Measurements from ENCODE around the gene MYOZ1.
A peak's percentile ranks its signal among the peaks of the same experiment; 100 is the strongest.

The MYOZ1 gene

DNA sequence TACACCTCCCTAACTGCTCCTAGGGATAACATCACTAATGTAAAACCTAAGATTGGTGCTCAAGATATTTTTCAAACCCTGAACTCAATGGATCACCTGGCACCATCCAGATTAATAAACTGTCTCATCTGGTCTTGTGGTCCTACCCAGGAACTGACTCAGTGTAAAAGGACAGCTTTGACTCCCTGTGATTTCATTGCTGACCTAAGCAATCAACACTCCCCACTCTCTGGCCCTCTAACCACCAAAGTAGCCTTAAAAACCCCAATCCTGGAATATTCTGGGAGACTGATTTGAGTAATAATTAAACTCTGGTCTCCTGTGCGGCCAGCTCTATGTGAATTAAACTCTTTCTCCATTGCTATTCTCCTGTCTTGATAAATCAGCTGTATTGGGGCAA, 43.9 kb downstream of the MYOZ1 start:
- no peak for DNase-seq (ENCODE audit: low read depth)

DNA sequence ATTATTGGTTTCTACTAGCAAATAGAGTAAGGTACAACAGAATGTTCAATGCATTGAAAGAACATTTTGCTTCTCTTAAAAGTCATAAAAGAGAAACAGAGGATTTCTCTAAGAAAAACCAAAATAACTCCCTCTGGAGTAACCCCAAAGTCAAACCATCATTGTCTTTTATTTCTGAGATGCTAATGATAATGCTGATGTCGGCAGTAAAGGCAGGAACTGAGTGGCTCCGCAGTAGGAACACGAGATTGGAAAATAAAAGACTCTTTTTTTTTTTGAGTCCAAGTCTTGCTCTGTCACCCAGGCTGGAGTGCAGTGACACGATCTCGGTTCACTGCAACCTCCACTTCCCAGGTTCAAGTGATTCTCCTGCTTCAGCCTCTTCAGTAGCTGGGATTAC, 47.5 kb downstream of the MYOZ1 start:
- DNase-seq (ENCODE audit: low read depth) = no peak

DNA sequence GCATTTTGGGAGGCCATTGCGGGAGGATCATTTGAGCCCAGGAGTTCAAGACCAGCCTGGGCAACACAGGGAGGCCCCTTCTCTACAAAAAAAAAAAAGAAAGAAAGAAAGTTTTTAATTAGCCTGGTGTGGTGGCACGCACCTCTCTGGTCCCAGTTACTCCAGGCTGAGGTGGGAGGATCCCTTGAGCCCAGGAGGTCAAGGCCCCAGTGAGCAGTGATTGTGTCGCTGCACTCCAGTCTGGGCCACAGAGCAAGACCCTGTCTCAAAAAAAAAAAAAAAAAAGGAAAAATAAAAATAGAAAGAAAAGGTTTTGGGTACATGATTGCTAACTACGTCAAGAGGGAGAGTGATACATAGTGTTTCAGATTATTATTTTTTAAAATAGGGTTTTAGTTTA, 48.2 kb downstream of the MYOZ1 start:
- no peak for DNase-seq (ENCODE audit: low read depth)

DNA sequence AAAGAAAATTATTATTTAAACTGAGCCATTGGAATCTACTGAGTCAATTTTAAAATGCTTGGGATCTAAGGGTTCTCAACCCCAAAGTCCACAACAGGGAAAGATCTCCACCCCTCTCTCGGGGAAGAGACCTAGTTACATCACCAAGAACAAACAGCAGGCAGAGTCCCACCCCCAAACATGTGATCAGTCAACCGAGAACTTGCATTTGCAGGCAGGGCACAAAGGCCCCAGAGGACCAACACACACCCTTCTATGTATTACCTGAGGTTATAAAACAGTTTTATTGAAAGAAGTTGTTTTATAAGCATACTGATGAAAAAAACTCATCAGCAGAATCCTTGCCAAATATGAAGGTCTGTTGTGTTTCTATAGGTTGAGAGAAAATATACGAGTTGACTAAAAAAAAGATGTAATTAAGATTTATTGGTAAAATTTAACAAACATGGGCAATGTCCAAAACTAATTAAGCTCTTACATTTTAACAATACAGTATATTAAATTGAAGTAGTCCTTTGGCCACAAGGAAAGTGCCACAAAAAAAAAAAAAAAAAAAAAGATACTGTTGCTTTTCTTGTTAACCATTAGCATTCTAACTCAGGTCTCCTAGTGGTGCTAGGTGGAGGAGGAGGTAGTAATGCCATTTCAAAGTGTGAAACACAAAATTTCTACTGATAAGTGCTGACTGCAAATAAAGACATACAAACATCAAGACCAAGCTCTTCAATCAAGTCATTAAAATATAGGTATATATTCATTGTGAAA, 49.2 kb downstream of the MYOZ1 start:
- no peak for DNase-seq (ENCODE audit: low read depth)

DNA sequence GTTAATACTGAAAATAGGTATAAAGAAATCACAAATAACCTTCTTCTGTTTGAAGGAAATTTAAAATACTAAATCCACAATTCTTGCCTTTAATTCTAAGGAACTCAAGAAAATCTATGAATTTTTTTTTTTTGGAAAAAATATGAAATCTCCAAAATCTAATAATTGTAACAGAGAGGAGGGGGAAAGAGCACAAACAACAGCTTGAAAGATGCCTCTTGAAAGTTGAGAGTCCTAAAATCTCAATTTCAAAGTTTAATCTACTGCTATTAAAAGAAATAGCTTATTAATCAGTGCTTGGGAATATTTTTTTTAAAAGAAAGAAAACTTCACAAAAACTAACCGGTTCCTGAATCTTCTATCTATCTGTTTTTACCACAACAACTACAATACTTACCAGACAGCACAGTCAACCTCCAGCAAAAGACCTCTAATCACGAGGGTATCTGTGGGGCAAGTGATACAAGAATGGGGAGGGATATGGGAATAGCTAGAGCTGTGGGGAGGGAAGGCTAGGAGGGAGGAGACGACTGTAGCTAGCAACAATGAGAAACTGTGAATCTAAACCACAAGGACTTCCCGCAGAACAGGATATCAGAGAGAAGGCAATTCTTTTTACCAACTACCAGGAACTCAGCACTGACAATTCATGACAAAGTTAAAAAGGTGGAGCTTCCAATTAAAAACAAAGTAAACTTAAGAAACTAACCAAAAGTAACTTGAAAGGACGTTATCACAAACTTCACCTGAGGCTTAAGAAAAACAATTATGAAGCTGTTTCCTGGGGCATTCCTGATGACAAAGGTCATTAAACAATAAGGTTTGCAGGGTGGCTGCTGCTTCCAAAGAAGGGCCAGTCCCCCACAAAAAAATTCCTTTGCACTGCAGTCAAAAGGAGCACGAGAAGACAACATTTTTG, 50.1 kb downstream of the MYOZ1 start, which contains the start of gene USP54:
Gene USP54 (minus strand): TSS at position 462 of the 919 bp plus-strand sequence. CDS start 15,684 bp downstream, outside the sequence.
- no peak for DNase-seq (ENCODE audit: low read depth)

DNA sequence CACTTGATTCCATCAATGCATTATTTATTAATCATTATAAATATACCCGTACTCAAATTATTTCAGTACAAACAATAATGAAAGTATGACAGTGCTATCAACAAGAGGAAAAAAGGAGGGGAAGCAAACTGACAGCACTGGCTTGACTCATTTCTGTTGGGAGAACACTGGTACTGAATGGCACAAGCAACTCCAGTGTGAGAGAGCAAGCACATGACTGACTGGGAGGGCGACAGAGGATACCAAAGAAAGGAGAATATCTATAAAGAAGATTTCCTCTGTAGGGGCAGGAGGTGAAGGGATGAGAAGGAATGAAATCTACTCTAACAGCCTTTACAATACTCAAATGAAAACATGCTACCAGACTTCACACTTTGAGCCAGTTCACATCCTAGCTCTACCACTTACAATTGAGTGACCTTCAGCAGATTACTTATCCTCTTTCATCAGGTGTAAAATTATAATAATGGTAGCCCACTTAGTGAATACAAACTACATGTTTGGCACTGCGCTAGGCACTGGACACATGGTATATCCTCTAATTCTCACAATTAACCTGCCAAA, 51.6 kb downstream of the MYOZ1 start:
- no peak for DNase-seq (ENCODE audit: low read depth)

DNA sequence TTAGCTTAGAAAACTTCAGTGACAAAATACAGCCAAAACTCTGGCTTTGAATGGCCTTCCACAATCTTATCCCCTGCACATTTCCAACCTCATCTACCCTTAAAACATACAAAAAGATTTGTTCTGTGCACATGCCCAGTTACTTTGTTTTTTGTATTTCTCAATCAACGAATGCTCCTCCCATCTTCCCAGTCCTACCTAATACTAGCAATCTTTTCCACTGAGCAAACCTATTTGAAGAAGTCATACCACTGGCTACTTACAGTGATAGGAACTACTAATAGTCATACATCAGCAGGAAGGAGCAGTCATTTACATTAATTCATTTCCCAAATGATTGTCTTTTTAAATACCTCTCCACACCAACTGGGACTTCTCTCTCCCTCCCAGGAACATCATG, 52.6 kb downstream of the MYOZ1 start:
- no peak for DNase-seq (ENCODE audit: low read depth)

DNA sequence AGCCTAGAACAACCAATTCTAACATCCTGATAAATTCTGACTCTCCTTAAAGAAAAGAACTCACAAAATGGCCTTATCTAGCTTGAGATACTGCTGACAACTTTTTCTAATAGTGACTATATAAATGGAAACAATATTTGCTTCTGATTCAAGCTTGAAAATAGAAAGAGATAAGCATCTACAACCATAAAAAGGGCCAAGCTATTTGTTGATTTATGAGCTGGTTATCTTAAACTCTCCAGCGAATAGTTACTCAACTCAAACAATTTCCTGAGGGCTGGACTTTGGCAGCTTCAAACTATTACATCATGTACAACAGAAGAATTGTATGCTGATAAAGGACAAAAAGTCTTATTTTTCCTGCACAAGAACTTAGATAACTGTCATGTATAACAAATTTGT, 54.7 kb downstream of the MYOZ1 start:
- peak; percentile 44 for DNase-seq (ENCODE audit: low read depth)

DNA sequence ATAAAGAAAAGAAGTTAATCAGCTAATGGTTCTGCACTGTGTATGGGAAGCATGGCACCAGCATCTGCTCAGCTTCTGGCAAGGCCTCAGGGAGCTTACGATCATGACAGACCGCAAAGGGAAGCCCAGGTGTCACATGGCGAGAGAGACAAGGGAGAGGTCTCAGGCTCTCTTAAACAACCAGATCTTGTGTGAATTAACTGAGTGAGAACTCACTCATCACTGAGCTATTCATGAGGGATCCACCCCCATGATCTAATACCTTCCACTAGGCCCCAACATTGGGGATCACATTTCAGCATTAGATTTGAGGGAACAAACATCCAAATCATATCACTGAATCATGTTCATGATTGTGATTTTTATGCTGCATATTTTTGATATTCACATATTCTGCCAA, 55.9 kb downstream of the MYOZ1 start:
- no peak for DNase-seq (ENCODE audit: low read depth)

DNA sequence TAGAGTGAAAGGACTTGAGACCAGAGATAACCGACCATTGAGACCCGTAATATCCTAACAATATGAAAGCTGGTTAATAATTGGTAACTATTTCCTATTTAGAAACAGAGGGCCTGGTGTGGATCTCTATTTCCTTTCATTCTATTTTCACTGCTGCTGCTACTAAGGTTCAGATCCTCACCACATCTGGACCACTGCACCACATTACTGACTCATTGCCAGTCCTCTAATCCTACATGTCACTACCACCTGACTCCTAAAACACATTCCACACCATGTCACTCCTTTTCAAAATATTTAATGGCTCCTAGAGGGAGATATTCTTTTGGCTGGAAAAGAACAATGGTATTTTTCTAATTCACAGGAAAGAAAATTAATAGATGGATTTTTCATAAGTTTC, 56.5 kb downstream of the MYOZ1 start:
- no peak for DNase-seq (ENCODE audit: low read depth)

DNA sequence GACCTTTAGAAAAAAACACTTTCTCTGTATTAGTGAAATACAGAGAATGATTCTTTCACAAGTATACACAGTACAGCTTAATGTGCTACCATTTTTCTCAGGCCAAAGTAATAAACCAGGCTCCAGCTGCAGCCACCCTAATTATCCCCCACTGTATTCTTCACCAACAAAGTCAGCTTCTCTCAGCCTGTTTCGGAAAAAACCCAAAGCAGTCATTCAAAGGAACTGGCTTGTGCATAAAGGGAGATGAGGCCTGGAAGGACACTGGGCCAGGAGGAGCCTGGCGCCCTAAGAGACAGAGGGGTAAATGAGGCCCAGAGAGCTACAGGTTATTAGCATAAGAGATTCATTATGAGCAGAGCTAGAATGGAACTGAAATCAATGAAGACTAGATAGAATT, 59.4 kb downstream of the MYOZ1 start:
- no peak for DNase-seq (ENCODE audit: low read depth)

All from HS-5 (cell line).